WTC11 (cell line): ENCODE measurements around the gene COX7B2. TPM values are rescaled to one million over a fixed set of nuclear protein-coding genes. Genes with fewer than 3 reads are reported as not detected.

ENCODE experiments used
- ATAC-seq: fragments of 200-7000 bp; cut with Tn5 transposase; 2 replicates; pipeline ENCODE4 v1.10.0; 2021; ENCODE audit warnings: mild to moderate bottlenecking, moderate library complexity
- CTCF ChIA-PET: fragments of 300-600 bp; sonication (Branson Sonifier 250); formaldehyde crosslinking; loops from one replicate; lab custom pipeline; 2021; ENCODE audit warnings: antibody characterized with exemption; lab: Charles Lee
- POLR2A ChIA-PET: fragments of 350-600 bp; sonication (Branson Sonifier 250); formaldehyde crosslinking; loops from one replicate; lab custom pipeline; 2021; ENCODE audit warnings: antibody characterized with exemption; lab: Charles Lee
- DNase-seq: peaks from one replicate; pipeline ENCODE4 v3.0.0; 2021; ENCODE audit warnings: low spot score
- H3K27ac Mint-ChIP-seq: 2 replicates; pipeline ENCODE4 v1.8.0; 2021; ENCODE audit warnings: mixed read lengths
- H3K27me3 Mint-ChIP-seq: 2 replicates; pipeline ENCODE4 v1.8.0; 2021; ENCODE audit warnings: low read depth, mild to moderate bottlenecking, moderate library complexity, mixed read lengths
- H3K36me3 Mint-ChIP-seq: 2 replicates; pipeline ENCODE4 v1.8.0; 2021; ENCODE audit warnings: mixed read lengths
- H3K4me1 Mint-ChIP-seq: 2 replicates; pipeline ENCODE4 v1.8.0; 2022; ENCODE audit warnings: mixed read lengths
- H3K4me3 Mint-ChIP-seq: 2 replicates; pipeline ENCODE4 v1.8.0; 2021; ENCODE audit warnings: mild to moderate bottlenecking, moderate library complexity, mixed read lengths
- H3K9me3 Mint-ChIP-seq: 2 replicates; pipeline ENCODE4 v1.8.0; 2021; ENCODE audit warnings: mixed read lengths
- EMX1 ChIP-seq: fragments of 250-450 bp; sonication (Bioruptor Pico); IDR thresholded peaks from 2 replicates; pipeline ENCODE4 v1.8.0; 2021; ENCODE audit warnings: mild to moderate bottlenecking
- GABPB1 ChIP-seq: sonication (generic); formaldehyde crosslinking; IDR thresholded peaks from 2 replicates; pipeline ENCODE4 v1.8.1; 2023; ENCODE audit warnings: mild to moderate bottlenecking, missing genetic modification reagents
- IRF1 ChIP-seq: sonication (generic); formaldehyde crosslinking; IDR thresholded peaks from 2 replicates; pipeline ENCODE4 v1.8.0; 2023; ENCODE audit warnings: missing genetic modification reagents
- JUN ChIP-seq: sonication (generic); formaldehyde crosslinking; IDR thresholded peaks from 2 replicates; pipeline ENCODE4 v1.8.0; 2023; ENCODE audit warnings: mild to moderate bottlenecking, missing genetic modification reagents
- MLX ChIP-seq: sonication (generic); formaldehyde crosslinking; IDR thresholded peaks from 2 replicates; pipeline ENCODE4 v1.8.1; 2023; ENCODE audit warnings: mild to moderate bottlenecking, missing genetic modification reagents, moderate library complexity
- PRRX2 ChIP-seq: fragments of 250-450 bp; sonication (Bioruptor Pico); IDR thresholded peaks from 2 replicates; pipeline ENCODE4 v1.8.0; 2021; ENCODE audit warnings: mild to moderate bottlenecking
- STAT6 ChIP-seq: sonication (generic); formaldehyde crosslinking; conservative IDR thresholded peaks from 2 replicates; pipeline ENCODE4 v1.8.1; 2023; ENCODE audit warnings: mild to moderate bottlenecking, low read depth, missing genetic modification reagents, moderate library complexity
- USF2 ChIP-seq: sonication (generic); formaldehyde crosslinking; IDR thresholded peaks from 2 replicates; pipeline ENCODE4 v1.8.1; 2023; ENCODE audit warnings: mild to moderate bottlenecking, missing genetic modification reagents, moderate library complexity
- ZBTB43 ChIP-seq: sonication (generic); formaldehyde crosslinking; IDR thresholded peaks from 2 replicates; pipeline ENCODE4 v1.8.1; 2023; ENCODE audit warnings: mild to moderate bottlenecking, missing genetic modification reagents
- ZMAT4 ChIP-seq: fragments of 250-450 bp; sonication (Bioruptor Pico); IDR thresholded peaks from 2 replicates; pipeline ENCODE4 v1.9.0; 2021; ENCODE audit warnings: mild to moderate bottlenecking
- ZNF219 ChIP-seq: sonication (generic); formaldehyde crosslinking; IDR thresholded peaks from 2 replicates; pipeline ENCODE4 v1.8.0; 2023; ENCODE audit warnings: missing genetic modification reagents, mild to moderate bottlenecking, borderline replicate concordance
- ZNF396 ChIP-seq: fragments of 250-450 bp; sonication (Bioruptor Pico); IDR thresholded peaks from 2 replicates; pipeline ENCODE4 v1.8.0; 2021; ENCODE audit warnings: mild to moderate bottlenecking, moderate library complexity, borderline replicate concordance
- ZNF532 ChIP-seq: fragments of 250-450 bp; sonication (Bioruptor Pico); IDR thresholded peaks from 2 replicates; pipeline ENCODE4 v1.9.0; 2021; ENCODE audit warnings: mild to moderate bottlenecking, borderline replicate concordance
- ZNF671 ChIP-seq: fragments of 250-450 bp; sonication (Bioruptor Pico); IDR thresholded peaks from 2 replicates; pipeline ENCODE4 v1.8.0; 2021; ENCODE audit warnings: mild to moderate bottlenecking
- total RNA-seq: library from RNA; stranded (reverse); gene quantifications from 3 replicates; pipeline ENCODE4 v1.2.3, GENCODE V29; 2021

COX7B2 gene
- total RNA-seq, 1 experiment from 2014 or later, result not detected

- ATAC-seq, result no peak
- no peaks in the 10 kb centered on the region for H3K36me3 Mint-ChIP-seq
- TF ChIP-seq PRRX2 (CRISPR knock-in tag) (no peak), EMX1 (CRISPR knock-in tag) (no peak), JUN (CRISPR knock-in tag) (no peak), MLX (CRISPR knock-in tag) (no peak), GABPB1 (CRISPR knock-in tag) (no peak), ZNF219 (no peak), IRF1 (CRISPR knock-in tag) (no peak), ZNF671 (no peak), USF2 (no peak)
- TF ChIP-seq, all 79 proteins: peak for 0
- no peak overlapping the region for H3K4me3 Mint-ChIP-seq
- peaks cover 24% of the 10 kb centered on the region for H3K9me3 Mint-ChIP-seq
- ChIA-PET CTCF (no interaction called here), POLR2A (no interaction called here)
- H3K27ac Mint-ChIP-seq, result no peak overlapping the region
- DNase-seq, result no peak
- peaks cover 7% of the 10 kb centered on the region for H3K27me3 Mint-ChIP-seq
- H3K4me1 Mint-ChIP-seq, result no peaks in the 10 kb centered on the region
These were observed 104.1 kb downstream of the COX7B2 start for GRCh38 chr4:46804781-46805413.

GRCh38 chr4:46793036-46793435 lies 116.0 kb downstream of the COX7B2 start:
- CTCF ChIA-PET, result no interaction called here
- peaks cover 28% of the 10 kb centered on the region for H3K9me3 Mint-ChIP-seq

More at GRCh38 chr4:46793036-46793435, 116.0 kb downstream of the COX7B2 start:
- no peak overlapping the region for H3K4me3 Mint-ChIP-seq
- ATAC-seq (no peak), DNase-seq (no peak)
- no peak overlapping the region for H3K27ac Mint-ChIP-seq
- peaks cover 5% of the 10 kb centered on the region; the same call in 1 of the 2 replicates for H3K4me1 Mint-ChIP-seq
- no peaks in the 10 kb centered on the region for H3K27me3 Mint-ChIP-seq
- POLR2A ChIA-PET, result no interaction called here
- peaks cover 7% of the 10 kb centered on the region for H3K36me3 Mint-ChIP-seq
- TF ChIP-seq ZNF532 (no peak), STAT6 (CRISPR knock-in tag) (no peak), PRRX2 (CRISPR knock-in tag) (no peak), ZMAT4 (CRISPR knock-in tag) (no peak), ZBTB43 (CRISPR knock-in tag) (no peak), ZNF396 (no peak)
